HG02870 (cell line): ENCODE results near the gene TIMP1.

ENCODE experiments used
- ATAC-seq: cut with Tn5 transposase; IDR thresholded peaks from one replicate; pipeline ENCODE4 v1.9.1; 2021; ENCODE audit warnings: mild to moderate bottlenecking, moderate library complexity; ENCODE audit not compliant: unreplicated experiment

The TIMP1 gene

DNA sequence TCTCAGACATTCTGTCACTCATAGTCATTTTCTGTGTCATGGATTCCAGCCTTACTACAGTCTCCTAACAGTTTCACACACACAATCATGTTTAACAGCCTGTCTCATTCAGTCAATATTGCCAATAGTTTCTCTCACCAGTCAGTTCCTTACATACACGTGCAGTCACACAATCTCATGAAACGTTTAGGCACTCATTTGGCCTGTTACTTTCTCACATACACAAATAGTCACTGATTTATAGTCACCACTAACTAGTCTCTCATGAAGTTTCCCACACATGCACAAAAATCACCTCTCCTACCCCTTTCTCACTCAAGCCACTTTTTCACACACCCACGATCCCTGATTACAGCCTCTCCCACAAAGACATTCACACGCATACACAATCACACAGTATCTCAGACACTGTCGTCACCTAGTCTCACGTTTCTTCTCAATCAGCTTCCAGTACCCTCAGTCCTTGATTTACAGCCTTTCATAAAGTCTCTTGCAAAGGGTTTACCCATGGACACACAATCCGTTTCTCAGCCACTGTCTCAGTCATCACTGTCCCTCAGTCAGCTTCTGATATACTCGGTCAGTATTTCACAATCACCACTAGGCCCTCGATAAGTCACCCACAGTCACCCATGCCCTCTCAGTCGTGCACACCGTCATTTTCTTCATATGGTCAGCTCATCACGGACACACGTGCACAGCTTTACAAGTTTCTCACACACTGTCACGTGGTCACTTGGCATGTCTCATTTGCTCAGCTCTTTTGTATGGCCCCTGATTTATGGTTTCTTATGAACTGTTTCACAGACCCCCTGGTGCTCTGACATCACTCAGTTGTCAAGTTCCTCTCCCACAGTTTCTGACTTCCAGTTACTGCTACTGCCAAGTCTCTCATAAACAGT is 51.7 kb downstream of the TIMP1 start:
- ATAC-seq, result no peak

DNA sequence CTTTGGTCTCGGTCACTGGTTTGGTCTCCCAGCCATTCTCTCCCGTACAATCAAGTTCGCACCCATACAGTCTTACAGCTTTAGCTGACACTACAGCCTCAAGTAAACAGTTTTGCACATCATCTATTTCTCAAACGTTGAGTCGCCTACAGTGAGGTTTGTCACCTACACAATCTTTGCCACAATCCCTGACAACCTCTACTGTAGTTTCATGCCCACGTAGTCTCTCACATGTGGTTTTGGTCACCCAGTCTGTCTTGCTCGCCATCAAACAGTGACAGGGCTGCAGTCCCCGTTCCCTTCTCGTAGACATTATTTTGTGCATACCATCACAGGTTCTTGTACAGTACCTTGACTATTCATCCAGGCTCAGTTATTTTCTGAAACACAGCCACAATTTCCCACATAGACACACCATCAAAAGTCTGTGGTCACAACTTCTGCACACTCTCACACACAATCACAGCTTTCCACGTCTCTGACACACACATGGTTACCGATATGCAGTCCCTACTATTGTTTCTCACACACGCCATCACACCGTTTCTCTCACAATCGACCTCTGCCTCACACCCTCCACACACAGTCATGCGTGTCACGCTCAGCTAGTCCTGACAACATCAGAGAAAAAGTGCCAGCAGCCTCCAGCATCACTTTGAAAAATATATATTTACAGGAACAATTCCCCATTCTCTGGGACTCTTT is 52.8 kb downstream of the TIMP1 start:
- ATAC-seq, result no peak
